CD4-positive, alpha-beta T cell treated with Interleukin-1 beta for 1 hour (primary cell): ENCODE results near the gene TIMP4.
A peak's percentile ranks its signal among the peaks of the same experiment; 100 is the strongest.

Source experiments
- DNase-seq, 2 donors: peaks; one replicate each; pipeline ENCODE4 v3.0.0-alpha.2; 2020 to 2022

TIMP4 gene

GRCh38 chr3:12143949-12144504 lies 14.7 kb downstream of the TIMP4 start:
- no peak for DNase-seq

DNA sequence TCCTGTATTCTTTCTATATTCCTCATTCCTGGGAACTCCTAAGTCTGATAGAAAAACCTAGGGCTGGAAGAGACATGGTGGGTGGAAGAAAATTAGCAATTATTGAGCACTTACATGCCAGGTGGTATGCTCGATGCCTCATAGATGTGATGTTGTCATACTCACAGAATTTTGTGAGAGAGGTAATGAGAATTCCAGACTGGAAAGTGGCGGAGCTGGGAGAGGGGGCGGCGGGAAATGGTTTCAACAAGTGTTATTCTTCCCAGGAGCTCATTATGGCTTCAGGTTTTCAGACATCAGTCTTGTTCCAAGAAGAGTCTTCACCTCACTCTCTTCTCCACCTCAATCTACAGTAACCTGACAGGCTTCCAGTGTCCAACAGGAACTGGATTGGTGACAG lies 16.2 kb downstream of the TIMP4 start:
- DNase-seq = no peak

GRCh38 chr3:12141350-12141749 lies 17.4 kb downstream of the TIMP4 start:
- no peak for DNase-seq

- DNase-seq = no peak
Measured at GRCh38 chr3:12139111-12139511, 19.6 kb downstream of the TIMP4 start.

DNA sequence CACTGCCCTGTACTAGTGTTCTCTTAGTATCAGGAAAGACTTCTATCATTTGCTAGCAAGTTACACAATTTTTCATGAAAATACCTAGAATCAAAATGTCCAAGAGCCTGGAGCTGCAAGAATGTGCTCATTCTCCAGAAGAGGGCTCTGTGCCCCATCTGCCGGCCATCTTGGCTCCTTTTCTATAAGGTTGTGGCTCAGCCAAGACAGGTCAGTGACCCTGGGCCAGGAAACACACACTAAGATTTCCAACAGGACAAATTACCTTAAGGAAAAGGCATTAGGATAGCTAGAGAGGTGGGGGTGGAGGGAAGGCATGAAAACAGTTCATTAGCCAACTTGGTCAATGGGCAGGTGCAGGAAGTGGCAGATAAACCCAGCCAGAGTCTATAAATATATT lies 20.7 kb downstream of the TIMP4 start:
- DNase-seq = no peak

DNA sequence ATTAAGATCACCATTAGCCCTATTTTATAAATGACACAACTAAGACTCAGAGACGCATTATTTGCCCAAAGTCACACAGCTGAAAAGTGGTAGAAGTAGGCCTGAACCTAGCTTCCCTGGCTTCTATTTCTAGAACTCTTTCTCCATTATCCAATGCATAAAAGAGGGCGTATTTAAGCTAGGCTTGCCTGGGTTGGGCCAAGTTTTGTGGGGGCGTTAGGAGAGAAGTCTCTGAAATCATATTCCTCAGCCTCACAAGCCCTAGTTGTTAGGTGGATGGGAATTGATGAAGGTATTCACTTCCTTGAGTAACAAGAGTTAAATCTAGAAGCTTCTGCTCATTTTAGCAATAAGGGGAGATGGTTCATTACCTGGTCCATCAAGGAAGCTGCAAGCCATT lies 22.3 kb downstream of the TIMP4 start:
- DNase-seq = no peak

DNA sequence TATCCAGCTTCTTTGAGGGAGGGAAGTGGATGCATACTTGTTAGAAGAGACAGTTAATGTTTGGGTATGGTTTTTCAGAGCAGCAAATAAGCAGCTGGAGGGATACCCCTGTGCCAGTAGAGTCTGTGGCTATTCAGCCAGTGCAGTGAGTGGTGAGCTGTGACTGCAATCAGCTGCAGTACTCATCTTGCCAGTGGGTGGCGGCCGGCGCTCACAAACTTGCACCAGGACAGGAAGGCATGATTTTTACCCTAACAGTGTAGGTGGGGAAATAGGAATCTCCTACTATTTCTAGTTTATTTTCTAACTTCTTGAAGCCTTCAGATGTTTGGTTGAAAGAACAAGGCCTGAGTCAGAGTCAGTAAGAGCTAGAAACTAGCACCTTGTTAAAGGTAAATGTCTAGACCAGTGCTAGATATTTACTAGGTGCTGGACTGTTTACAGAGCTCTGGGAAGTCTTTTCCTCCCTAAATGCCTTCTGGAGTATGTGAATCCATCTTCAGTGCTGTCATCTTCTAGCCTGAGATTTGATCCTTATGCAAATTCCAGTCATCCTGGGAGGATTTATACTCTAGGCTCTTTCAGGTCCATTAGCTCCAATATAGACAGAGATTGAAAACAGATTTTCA lies 23.6 kb downstream of the TIMP4 start:
- peak; percentile 53 to 62 for DNase-seq

DNA sequence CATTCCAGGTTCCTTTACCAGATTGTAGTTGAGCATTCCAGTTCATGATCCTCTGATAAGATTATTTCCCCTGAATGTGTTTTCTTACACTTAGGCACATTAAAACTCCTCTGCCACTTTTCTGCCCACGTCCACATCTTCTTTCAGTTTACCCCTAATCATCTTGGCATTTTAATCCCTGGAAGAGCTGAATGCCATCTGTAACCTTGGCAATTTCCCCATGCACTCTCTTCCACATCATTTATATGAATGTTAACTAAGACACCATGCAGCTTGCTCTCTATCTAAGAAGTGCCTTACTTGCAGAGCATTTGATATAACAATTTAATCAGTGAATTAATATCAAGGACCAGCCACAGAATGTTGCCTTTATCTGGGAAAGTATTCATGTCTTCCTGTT lies 25.8 kb downstream of the TIMP4 start:
- DNase-seq = no peak

DNA sequence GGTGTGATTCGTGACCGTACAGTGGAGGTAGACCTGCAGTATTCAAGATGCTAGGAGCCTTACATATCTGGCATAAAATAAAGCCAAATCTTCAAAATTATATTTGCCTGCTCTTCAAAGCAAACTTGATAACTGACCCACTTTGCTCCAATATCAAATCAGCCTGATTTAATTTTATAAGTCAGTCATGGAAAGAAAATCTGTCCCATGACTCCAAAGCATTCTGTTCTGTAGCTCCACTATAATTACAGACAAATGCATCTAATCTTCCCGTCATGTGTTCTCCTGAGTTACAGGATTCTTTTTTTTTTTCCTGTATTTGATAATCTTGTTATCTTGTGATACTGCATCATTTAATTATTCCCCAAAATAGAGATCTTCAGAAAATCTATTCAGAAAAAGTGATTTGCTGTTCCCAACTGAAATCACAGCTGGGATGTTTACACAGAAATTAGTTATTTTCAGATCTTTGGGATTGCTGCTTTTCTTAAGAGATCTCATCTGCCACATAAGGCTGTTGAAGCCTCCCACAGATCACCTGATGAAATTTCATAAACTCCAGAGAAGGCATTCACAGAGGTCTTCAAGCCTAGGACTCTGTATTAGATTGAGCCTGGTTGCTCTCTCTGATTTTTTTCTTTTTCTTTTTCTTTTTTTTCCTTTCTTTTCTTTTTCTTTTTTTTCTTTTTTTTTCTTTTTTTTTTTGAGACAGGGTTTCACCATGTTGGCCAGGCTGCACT lies 27.2 kb downstream of the TIMP4 start:
- no peak for DNase-seq

DNA sequence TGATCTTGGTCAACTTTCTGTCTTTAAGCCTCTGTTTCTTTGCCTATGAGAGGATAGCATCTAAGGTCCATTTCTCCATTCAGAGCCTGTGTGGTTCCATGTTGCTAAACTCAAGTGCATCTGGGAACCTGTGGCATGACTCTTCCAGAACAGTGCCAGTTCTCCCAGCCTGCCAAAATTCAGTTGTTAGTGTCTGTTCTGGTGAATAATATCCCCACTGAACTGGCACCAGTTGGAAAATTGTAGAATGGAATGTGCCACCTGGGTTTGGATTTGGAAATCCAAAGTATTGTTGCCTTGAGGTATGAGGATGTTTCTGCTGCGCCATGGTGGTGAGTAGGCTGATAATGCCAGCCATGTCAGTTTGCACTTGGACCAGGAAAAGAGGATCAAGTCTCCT lies 31.3 kb downstream of the TIMP4 start:
- no peak for DNase-seq

GRCh38 chr3:12125772-12126171 lies 32.9 kb downstream of the TIMP4 start:
- no peak for DNase-seq

DNA sequence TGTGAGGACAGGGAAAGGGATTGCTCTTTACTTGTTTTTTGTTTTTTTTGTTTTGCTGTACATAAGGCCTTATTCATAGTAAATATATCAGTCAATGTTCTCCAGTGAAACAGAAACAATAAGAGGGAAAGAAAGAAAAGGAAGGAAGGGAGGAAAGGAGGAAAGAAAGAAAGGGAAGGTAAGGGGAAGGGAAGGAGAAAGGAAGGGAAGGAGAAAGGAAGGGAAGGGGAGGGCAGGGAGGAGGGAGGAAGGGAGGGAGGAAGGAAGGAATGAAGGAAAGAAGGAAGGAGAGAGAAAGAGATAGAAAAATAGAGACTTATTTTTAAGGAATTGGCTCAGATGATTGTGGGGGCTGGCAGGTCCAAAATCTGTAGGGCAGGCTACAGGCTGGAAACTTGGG lies 37.2 kb downstream of the TIMP4 start:
- DNase-seq = no peak

DNA sequence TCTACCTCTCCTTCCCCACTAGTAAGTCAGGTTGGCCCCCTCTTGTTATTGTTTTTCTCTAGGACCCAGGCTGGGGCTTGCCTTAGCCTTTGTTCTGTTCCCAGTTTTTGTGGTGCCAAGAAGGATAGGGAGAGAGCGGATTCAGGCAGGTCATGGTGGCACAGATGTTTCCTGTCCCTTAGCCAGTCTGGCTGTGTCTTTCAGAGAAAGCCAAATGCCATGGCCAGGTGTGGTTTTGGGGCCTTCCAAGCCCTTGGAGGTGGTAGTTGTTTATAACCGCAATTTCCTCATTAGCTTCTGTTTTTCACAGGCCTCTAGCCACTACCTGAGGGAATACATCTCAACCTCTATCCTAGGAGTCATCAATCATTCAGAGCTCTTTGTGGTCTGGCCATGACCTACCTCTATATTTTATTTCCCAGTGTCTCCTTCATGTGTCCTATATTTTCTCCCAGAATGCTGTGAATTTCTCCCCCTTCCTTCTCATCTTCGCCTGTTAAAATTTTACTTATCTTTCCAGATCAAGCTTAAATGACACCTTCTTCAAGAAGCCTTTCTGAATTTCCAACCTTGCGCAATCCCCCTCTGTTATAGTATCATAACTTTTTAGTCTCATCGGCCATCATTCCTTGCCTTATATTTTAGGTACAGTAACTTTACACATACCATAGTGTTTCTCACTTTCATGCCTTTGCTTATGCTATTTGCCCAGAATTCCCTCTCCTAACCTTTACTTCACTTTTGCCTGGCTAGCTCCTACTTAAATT lies 38.2 kb downstream of the TIMP4 start:
- DNase-seq = no peak

DNA sequence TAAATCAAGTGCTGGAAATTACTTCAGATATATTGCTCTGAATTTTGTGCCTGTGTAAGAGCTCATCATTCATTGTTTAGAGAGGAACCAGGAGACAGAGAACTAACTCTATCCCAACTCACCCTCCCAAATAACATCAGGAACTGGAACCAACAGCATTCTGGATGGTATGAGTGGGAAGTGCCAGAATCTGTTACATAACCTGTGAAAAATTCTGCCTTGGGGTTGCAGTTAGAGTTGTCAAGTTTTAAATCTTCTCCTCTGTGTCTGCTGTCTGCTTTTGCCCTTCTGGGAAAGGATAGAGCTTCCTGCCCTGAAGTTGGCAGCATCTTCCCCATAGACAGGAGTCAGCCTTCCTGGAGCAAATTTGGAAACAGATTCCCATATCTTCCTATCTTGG lies 41.2 kb downstream of the TIMP4 start:
- DNase-seq = no peak

DNA sequence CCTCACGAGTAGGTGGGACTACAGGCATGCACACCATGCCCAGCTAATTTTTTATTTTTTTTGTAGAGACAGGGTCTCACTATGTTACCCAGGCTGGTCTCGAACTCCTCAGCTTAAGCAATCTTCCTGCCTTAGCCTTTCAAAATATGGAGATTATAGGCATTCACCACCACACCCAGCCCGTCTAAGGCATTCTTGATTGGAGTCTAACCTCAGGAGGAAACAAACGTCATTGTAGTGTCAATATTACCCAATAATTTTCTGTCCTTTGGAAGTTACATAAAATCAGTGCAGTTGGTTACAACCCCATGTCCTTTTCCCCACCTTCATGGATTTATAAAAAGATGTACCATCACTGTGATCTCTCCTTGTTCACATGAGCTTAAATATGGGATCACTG lies 41.8 kb downstream of the TIMP4 start:
- no peak for DNase-seq

GRCh38 chr3:12115849-12116248 lies 42.9 kb downstream of the TIMP4 start:
- no peak for DNase-seq

- DNase-seq = no peak
Measured at GRCh38 chr3:12115104-12115503, 43.6 kb downstream of the TIMP4 start.

- no peak for DNase-seq
Measured at GRCh38 chr3:12114251-12114650, 44.5 kb downstream of the TIMP4 start.

DNA sequence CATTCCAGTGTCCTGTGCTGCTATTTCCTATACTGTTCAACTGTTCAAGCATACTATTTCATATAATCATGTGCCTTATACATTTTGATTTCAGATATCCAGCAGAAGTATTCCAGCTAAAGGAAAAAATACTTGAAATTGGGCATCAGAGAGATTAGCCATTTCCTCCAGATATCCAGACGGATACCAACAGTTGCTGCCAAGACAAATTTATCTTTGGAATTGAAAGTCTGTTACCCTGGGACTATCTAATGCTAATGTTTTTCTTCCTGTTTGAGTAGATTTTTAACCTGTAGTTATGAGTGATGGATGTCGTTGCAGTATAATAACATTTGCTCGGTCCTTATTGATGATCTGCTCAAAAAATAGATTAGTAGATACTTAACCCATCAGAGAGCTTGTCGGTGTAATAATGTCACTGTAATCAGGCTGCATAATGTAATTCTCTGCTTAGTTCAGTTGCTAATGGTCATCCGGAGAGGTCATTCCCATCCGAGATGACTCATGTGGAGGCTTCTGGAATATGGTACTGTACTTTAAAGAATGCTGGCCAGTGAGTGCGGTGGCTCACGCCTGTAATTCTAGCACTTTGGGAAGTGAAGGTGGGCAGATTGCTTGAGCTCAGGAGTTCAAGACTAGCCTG lies 51.5 kb downstream of the TIMP4 start:
- DNase-seq = no peak
